SK-N-MC (cell line): Measurements from ENCODE around the gene ELFN1.

ENCODE experiments used
- EZH2 ChIP-seq: fragments of 200-600 bp; sonication (generic); IDR thresholded peaks from one replicate; pipeline ENCODE4 v1.6.1; 2017; ENCODE audit warnings: antibody characterized with exemption
- POLR2AphosphoS5 ChIP-seq: IDR thresholded peaks from 2 replicates; pipeline ENCODE4 v1.6.1; 2012; ENCODE audit warnings: mild to moderate bottlenecking, low read depth, low read length, borderline replicate concordance

DNA sequence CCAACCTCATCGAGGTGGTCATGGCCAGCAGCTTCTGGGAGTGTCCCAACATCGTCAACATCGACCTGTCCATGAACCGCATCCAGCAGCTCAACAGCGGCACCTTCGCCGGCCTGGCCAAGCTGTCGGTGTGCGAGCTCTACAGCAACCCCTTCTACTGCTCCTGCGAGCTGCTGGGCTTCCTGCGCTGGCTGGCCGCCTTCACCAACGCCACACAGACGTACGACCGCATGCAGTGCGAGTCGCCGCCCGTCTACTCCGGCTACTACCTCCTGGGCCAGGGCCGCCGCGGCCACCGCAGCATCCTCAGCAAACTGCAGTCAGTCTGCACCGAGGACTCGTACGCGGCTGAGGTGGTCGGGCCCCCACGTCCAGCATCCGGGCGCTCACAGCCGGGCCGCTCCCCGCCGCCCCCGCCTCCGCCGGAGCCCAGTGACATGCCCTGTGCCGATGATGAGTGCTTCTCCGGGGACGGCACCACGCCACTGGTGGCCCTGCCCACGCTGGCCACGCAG, 75.0 kb downstream of the ELFN1 start:
- TF ChIP-seq EZH2 (no peak), POLR2AphosphoS5 (no peak)
